GM12892 (cell line): Measurements from ENCODE around the gene NEK4.

Experiments
- POLR2A ChIP-seq: IDR thresholded peaks from 2 replicates; pipeline ENCODE4 v1.6.1; 2011; ENCODE audit warnings: low read depth, low read length, control low read depth
- TAF1 ChIP-seq: IDR thresholded peaks from 2 replicates; pipeline ENCODE4 v1.6.1; 2011; ENCODE audit warnings: low read depth, mild to moderate bottlenecking, control low read depth, low read length, borderline replicate concordance

- TF ChIP-seq TAF1 (no peak), POLR2A (no peak)
These were observed 31.1 kb upstream of the NEK4 start for GRCh38 chr3:52801839-52802238.
